Astrocyte of the spinal cord (primary cell): ENCODE results near the gene ZFP92.

Source experiments
- DNase-seq: peaks from one replicate; pipeline ENCODE4 v3.0.0; 2011; ENCODE audit warnings: low read depth, low spot score
- H3K4me3 ChIP-seq: 2 replicates; pipeline ENCODE4 v1.5.1; 2011; ENCODE audit warnings: low read depth, mild to moderate bottlenecking, low read length, moderate library complexity
- in situ Hi-C: cut with HindIII; loops from 2 replicates; pipeline ENCODE4 v1.10.0; 2017; ENCODE audit warnings: low sequenced_read_pairs
- TF ChIP-seq, protein P1 (sequence below): IDR thresholded peaks from 2 replicates; pipeline ENCODE4 v1.5.1; 2012; ENCODE audit warnings: low read depth, mild to moderate bottlenecking, low read length, inconsistent platforms

ZFP92 gene

DNA sequence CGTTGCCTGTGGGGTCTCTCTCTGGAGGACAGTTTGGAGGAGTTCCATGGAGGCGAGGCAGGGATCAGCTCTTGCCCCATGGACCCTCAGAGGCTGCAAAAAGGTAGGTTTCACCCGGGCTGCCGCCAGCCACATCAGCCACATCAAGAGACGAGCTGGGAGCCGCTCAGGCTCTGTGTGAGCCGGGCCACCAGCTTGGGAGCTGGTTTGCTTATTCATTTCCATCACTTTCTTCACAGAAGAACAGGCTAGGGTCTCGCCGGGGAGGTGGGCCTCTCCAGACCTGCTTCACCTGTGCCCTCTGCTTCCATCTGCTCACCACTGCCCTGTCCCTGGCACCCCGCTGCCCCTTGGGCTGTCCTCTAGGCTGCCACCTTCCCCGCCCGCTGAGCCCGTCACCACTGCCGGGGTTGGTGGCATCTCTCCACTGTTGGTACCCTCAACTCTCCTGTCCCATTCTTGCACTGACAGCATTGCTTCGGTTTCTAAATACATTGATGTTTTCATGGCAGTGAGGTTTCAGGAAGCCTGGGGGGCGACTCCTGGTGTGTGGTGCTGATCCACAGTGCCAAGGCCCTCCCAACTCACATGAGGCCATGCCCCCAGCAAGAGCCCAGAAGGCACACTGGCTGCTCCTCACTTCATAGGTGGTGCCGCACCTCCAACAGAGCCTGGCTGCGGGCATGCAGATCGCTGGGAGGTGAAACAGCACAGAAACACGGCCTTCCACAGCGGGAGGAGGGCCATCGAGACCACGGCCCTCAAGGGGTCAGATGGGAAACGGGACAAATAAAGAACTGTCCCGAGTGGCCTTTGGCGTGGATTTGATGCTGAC, 39.1 kb downstream of the ZFP92 start:
- TF ChIP-seq, protein P1, sequence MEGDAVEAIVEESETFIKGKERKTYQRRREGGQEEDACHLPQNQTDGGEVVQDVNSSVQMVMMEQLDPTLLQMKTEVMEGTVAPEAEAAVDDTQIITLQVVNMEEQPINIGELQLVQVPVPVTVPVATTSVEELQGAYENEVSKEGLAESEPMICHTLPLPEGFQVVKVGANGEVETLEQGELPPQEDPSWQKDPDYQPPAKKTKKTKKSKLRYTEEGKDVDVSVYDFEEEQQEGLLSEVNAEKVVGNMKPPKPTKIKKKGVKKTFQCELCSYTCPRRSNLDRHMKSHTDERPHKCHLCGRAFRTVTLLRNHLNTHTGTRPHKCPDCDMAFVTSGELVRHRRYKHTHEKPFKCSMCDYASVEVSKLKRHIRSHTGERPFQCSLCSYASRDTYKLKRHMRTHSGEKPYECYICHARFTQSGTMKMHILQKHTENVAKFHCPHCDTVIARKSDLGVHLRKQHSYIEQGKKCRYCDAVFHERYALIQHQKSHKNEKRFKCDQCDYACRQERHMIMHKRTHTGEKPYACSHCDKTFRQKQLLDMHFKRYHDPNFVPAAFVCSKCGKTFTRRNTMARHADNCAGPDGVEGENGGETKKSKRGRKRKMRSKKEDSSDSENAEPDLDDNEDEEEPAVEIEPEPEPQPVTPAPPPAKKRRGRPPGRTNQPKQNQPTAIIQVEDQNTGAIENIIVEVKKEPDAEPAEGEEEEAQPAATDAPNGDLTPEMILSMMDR = no peak
- no peak overlapping the region for H3K4me3 ChIP-seq
- in situ Hi-C loops = no loop called here
- DNase-seq = no peak

DNA sequence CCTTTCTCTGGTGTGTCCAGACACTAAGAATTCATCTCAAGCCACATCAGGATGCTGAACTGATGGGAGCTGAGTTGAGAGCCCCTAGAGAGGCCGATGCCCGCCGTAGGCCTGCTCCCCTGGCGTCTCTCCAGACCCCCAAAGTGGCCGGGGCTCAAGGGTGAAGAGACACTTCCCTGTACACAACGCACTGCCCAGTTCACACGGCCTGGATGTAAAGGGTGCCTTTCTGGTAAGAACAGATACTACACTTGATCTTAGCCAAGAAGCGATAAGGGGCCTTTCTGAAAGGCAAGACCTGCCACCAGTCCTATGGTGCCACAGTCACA, 39.6 kb downstream of the ZFP92 start:
- TF ChIP-seq, protein P1 = no peak
- no peak for DNase-seq
- H3K4me3 ChIP-seq = no peak overlapping the region
- in situ Hi-C loops = no loop called here

DNA sequence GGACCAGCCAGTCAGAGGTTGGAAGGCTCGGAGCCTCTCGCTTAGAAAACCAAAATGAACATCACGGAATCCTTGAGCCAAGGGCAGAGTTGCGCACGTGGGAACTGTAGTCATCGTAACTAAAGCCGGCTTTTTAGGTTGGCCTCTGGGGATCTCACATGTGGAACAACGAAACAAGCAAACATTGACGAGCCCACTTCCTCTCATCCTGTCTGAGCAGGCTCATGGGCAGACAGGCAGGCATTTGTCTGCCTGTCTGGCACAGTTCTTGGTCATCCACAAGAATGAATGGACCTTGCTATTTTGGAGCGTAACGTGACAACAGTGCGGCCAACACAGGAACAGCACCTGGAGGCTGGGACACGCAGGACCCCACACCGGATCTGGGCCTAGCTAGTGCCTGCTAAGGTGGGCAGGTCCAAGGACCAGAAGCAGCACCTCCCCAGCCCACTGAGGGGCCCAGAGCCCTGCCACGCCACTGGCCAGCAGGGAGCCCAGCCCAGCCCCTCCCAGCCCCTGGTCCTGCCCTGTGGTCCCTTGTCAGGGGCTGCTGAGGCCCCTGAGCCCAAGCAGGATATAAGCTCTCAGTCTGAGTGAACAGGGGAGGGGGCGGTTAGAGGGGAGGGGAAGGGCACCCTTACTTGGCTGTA, 43.8 kb downstream of the ZFP92 start:
- H3K4me3 ChIP-seq = no peak overlapping the region
- no peak for DNase-seq
- in situ Hi-C loops = no loop called here
- TF ChIP-seq, protein P1 = no peak

DNA sequence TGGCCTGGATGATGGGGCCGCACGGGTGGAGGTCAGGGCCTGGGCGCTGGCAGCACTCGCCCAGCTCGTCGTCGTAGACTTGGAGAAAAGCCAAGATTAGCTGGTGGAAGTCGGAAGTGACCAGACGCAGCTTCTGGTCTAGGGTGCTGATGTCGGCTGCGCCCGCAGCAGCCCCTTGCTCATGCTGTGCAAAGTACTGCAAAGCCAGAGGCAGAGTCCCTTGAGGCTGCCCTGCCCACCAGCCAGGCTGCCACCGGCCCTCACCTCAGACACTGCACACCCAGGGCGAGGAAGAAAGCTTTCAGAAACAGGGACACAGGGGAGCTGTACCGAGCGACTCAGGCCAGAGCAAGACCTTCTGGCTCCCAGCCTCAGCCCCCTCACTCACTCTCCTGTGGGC, 44.3 kb downstream of the ZFP92 start:
- TF ChIP-seq, protein P1 = no peak
- no peak for DNase-seq
- H3K4me3 ChIP-seq = no peak overlapping the region
- in situ Hi-C loops = no loop called here

DNA sequence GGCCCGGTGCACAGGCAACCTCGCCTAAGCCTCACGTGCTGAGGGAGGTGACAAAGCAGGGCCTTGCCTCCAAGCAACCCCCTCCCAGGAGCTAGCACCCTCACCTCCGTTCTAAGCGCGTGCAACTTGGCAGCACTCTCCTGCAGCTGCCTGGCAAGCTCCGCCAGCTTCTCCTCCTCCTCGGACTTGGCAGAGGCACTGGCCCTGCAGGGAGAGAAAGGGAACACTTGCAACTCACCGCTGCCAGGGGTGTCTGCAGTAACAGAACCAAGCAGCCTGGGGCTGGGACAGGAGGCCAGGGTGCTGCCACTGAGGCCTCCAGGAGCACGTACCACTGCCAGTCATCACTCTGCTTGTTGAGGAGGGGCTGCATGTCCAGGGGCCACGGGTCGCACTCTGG, 44.9 kb downstream of the ZFP92 start:
- TF ChIP-seq, protein P1 = no peak

DNA sequence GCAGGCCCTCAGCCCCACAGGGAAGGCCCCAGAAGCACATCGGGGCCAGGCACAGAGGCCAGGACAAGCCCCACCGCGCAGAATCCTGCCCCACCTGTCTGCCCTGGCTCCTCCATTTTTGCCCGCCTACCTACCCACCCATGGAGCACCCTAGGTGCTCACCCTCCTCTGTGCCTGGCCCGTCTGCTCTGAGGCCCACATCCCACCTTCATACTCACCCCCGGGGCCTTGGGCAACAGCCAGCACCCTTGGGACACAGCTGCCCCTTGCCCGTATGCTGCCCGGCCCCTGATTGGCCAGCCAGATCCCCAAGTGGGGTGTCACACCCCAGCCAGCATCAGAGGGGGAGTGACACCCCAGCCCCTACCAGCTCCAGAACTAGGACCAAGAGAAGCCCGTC, 45.4 kb downstream of the ZFP92 start:
- no peak overlapping the region for H3K4me3 ChIP-seq
- TF ChIP-seq, protein P1 = no peak
- in situ Hi-C loops = no loop called here
- DNase-seq = no peak

More for the DNA sequence above, 44.9 kb downstream of the ZFP92 start:
- DNase-seq = no peak
- in situ Hi-C loops = no loop called here
- no peak overlapping the region for H3K4me3 ChIP-seq
